NB4 (cell line): ENCODE data around the gene MYO1G.

Source experiments
- DNase-seq: peaks from one replicate; pipeline ENCODE4 v3.0.0; 2010; ENCODE audit warnings: low read depth
- H3K4me3 ChIP-seq: one replicate; pipeline ENCODE4 v1.5.1; 2011; ENCODE audit warnings: mild to moderate bottlenecking, low read depth, low read length, moderate library complexity
- MYC ChIP-seq: IDR thresholded peaks from 2 replicates; pipeline ENCODE4 v1.6.1; 2011; ENCODE audit warnings: low read depth, low read length
- POLR2A ChIP-seq: IDR thresholded peaks from 2 replicates; pipeline ENCODE4 v1.6.1; 2011; ENCODE audit warnings: mild to moderate bottlenecking; ENCODE audit not compliant: insufficient read length; ENCODE audit errors: extremely low read depth
- TF ChIP-seq, protein P1 (sequence below): IDR thresholded peaks from 2 replicates; pipeline ENCODE4 v1.6.1; 2011; ENCODE audit warnings: low read depth, low read length
- TF ChIP-seq, protein P2 (sequence below): IDR thresholded peaks from one replicate; pipeline ENCODE4 v1.5.1; 2012; ENCODE audit warnings: low read depth, low read length

The MYO1G gene

DNA sequence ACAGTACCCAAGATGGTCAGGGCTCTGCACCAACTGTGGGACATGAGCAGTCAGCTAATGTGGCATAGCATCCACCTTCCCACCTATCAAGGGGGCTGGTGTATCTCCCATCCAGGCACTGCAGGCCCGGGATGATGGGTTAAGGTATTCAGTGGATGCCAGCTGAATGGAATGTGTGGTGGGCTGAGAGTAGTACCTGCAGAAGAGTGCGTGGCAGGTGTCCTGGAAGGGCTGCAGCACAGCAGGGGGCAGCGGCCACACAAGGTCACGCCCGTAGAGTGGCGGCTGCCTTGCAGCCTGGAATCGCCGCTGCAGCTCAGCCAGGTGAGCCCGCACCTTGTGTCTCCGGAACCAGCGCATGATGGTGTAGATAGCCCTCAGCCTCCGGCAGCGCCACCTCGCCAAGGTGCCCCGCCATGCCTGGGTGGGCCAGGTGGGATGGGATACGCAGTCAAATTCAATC is 13.3 kb downstream of the MYO1G start:
- H3K4me3 ChIP-seq, result no peak overlapping the region
- TF ChIP-seq POLR2A (peak; percentile 21), MYC (no peak)
- TF ChIP-seq, protein P1, sequence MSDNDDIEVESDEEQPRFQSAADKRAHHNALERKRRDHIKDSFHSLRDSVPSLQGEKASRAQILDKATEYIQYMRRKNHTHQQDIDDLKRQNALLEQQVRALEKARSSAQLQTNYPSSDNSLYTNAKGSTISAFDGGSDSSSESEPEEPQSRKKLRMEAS, result no peak
- TF ChIP-seq, protein P2, sequence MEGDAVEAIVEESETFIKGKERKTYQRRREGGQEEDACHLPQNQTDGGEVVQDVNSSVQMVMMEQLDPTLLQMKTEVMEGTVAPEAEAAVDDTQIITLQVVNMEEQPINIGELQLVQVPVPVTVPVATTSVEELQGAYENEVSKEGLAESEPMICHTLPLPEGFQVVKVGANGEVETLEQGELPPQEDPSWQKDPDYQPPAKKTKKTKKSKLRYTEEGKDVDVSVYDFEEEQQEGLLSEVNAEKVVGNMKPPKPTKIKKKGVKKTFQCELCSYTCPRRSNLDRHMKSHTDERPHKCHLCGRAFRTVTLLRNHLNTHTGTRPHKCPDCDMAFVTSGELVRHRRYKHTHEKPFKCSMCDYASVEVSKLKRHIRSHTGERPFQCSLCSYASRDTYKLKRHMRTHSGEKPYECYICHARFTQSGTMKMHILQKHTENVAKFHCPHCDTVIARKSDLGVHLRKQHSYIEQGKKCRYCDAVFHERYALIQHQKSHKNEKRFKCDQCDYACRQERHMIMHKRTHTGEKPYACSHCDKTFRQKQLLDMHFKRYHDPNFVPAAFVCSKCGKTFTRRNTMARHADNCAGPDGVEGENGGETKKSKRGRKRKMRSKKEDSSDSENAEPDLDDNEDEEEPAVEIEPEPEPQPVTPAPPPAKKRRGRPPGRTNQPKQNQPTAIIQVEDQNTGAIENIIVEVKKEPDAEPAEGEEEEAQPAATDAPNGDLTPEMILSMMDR, result no peak
- DNase-seq, result peak; percentile 17

DNA sequence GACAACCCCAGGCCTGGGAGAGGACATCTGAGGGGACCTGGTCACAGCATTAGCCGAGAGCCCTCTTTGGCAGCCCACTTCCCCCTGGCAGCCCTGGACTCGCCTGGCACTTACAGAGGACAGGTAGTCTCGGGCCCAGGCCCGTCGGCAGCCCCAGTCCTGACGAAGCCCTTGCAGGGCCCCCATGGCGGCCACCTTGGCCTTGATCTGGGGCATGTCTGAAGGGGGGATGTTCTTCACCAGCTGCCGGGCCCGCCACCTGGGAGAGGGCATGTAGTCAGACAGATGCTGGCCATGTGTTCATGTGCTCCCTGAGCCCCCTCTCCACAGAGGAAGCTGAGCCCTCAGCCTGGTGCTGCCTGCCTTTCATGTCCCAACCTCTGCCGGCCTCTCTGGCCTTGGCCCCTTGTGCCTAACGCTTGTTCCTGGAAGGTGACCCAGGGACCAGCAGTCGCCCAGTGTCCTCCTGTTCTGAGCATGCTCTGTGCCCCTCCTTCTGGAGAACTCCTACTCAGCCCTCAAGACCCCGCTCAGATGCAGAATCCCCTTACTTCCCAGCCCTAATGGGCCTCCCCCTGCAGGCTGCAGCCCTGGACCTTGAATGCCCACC is 13.9 kb downstream of the MYO1G start:
- TF ChIP-seq MYC, result no peak
- TF ChIP-seq, protein P2, result no peak
- no peak for TF ChIP-seq POLR2A
- TF ChIP-seq, protein P1, result 0 out of 2 replicates have a peak, but pooled peaks have one; percentile 29
- peak; percentile 24 for DNase-seq
- H3K4me3 ChIP-seq, result no peak overlapping the region

DNA sequence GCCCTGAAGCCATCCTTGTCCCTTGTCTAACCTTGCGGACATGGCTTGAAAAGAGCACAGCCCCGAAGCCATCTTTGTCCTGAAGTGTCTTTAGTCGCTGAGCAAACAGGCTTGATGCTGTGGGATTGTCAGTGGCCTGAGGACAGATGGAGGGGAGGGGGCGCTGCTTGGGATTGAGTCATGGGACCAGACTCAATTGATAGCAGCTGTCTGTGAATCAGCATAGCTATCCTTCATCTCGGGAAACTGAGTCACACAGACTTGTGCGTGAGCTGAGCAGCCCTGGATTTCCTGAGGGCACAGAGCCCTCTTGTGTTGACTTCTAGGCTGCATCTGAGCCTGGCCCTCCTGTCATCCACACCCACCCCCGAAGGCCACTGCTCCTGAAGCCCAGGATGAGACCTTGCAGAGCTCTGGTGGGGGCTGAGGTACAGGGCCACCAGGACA is 14.4 kb downstream of the MYO1G start:
- no peak overlapping the region for H3K4me3 ChIP-seq
- peak; percentile 59 for DNase-seq
- TF ChIP-seq MYC (no peak), POLR2A (peak; percentile 17)
- TF ChIP-seq, protein P2, result peak; percentile 42
- TF ChIP-seq, protein P1, result no peak

DNA sequence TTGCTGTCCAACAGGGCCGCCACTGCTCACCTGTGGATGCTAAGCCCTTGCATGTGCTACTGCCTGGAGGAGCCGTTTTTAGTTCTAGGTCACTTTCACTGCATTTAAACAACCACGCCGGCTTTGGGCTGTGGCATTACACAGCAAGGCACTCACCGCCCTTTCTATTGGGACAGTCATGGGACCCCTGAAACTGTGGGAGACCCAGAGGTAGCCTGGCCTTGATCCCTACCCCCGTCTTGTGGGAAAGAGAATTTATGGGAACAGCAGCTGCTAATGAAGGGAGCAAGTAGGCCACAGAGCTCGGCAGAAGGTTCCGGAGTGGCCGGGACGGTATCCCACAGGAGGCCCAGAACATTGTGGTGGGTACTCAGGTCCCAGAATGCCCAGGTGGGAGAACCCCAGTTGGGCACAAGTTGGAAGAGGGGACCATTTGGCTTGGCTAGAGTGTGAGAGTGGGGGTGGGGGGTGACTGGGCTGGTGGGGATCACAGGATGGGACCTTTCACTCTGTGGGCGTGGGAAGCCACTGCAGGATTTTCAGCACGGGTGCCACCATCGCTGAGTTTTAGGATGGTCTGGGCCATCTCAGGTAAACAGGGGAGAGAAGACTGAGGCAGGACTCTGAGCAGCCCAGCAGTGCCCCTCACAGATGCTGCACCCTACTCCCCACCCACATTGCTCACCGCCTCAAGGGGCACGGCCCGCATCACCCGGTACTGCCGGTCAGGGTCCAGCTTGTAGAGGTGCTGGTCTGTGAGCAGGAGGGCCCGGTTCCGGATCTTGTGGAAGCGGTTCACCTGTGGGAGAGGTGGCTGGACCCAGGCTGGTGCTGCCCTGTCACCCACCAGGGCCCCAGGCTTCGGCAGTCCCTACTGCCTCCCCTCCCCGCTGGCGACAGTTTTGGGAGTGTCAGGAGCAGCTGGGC is 15.2 kb downstream of the MYO1G start:
- no peak overlapping the region for H3K4me3 ChIP-seq
- TF ChIP-seq MYC (no peak), POLR2A (peak; percentile 10)
- TF ChIP-seq, protein P1, result no peak
- peak; percentile 12 for DNase-seq

DNA sequence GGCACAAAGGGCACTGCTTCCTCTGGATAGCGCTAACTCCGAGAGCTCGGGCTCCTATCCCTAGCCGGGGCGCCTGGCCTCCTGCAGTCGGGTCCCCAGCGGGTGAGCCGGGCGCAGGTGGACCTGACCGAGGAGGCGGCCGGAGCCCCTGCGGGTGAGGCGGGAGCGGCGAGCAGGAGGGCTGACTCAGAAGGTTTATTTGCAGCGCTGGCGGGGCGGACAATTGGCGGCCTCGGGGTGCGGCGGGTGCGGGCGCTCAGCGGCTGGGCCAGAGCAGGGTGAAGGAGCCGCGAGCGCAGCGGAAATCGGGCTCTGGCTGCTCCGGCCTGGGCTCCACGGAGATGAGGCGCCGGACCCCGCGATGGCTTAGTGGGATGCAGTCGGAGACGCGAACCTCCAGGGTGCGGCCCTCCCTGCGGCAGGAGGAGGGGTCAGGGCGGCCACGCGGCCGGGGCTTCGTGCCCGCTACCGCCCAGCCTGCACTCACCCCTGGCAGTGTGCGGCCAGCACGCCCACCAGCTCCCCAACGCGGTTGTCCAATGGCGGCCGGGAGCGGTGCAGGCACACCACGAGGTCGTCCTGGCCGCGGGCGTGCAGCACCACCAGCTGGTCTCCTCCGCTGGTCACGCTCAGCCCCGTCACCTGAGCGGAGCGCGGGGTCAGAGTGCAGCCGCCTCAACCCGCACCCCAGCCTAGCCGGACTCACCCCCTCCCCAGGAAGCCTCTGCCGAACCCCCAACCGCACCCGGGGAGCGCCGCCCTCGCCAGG is 16.1 kb downstream of the MYO1G start:
- TF ChIP-seq POLR2A (no peak), MYC (no peak)
- TF ChIP-seq, protein P1, result no peak
- TF ChIP-seq, protein P2, result no peak
- DNase-seq, result peak; percentile 24
- H3K4me3 ChIP-seq, result no peak overlapping the region
